Upper lobe of right lung (tissue), 1 donor: ENCODE measurements around the gene EHD1. TPM values are rescaled to one million over a fixed set of nuclear protein-coding genes. Genes with fewer than 3 reads are reported as not detected.

Experiments
- ATAC-seq: fragments of 200-7000 bp; cut with Tn5 transposase; one replicate; pipeline ENCODE4 v1.9.1; 2020; ENCODE audit warnings: mild to moderate bottlenecking, moderate library complexity
- DNase-seq: peaks from one replicate; pipeline ENCODE4 v3.0.0-alpha.2; 2020
- H3K27ac ChIP-seq: fragments of 200-600 bp; one replicate; pipeline ENCODE4 v1.8.0; 2022
- H3K27me3 ChIP-seq: fragments of 200-600 bp; one replicate; pipeline ENCODE4 v1.8.0; 2022; ENCODE audit warnings: mild to moderate bottlenecking
- H3K36me3 ChIP-seq: fragments of 200-600 bp; one replicate; pipeline ENCODE4 v1.8.0; 2022
- H3K4me1 ChIP-seq: fragments of 200-600 bp; one replicate; pipeline ENCODE4 v1.8.0; 2022
- H3K4me3 ChIP-seq: fragments of 200-600 bp; one replicate; pipeline ENCODE4 v1.8.0; 2022; ENCODE audit warnings: mild to moderate bottlenecking
- H3K9me3 ChIP-seq: fragments of 200-600 bp; one replicate; pipeline ENCODE4 v1.8.0; 2022
- CTCF ChIP-seq: fragments of 200-600 bp; IDR thresholded peaks from one replicate; pipeline ENCODE4 v1.8.0; 2022; ENCODE audit warnings: antibody characterized with exemption
- intact Hi-C: fragments of 100-400 bp; cut with DNase I; formaldehyde crosslinking; loops from one replicate; pipeline ENCODE4 v1.11.0; 2022
- total RNA-seq: library from RNA; stranded (reverse); fragmentation: NEBNext Ultra II Directional; extraction: Animal tissue kit (Norgen Biotek cat#: 25700); gene quantifications from one replicate; pipeline ENCODE4 v1.2.1, GENCODE V29; 2021
- donor health status: DM: no; HTN: yes; CAD: no; lungs with severe emphysema.

EHD1 gene
- total RNA-seq, 1 donor from 2014 or later: 94.6 TPM

- ATAC-seq: no peak
- no peak for DNase-seq
- H3K4me1 ChIP-seq: peaks cover 85% of the 10 kb centered on the region
- H3K27ac ChIP-seq: peak overlapping the region; percentile 87
- intact Hi-C loops: no loop called here
- H3K4me3 ChIP-seq: no peak overlapping the region
- no peaks in the 10 kb centered on the region for H3K27me3 ChIP-seq
- H3K36me3 ChIP-seq: peaks cover 28% of the 10 kb centered on the region
- no peak for TF ChIP-seq CTCF
- no peaks in the 10 kb centered on the region for H3K9me3 ChIP-seq
Observed at GRCh38 chr11:64852804-64853509, 25.5 kb downstream of the EHD1 start.

GRCh38 chr11:64851831-64852351 is 26.5 kb downstream of the EHD1 start:
- intact Hi-C loops: no loop called here
- no peak for DNase-seq
- no peaks in the 10 kb centered on the region for H3K27me3 ChIP-seq
- TF ChIP-seq CTCF: no peak
- no peak overlapping the region for H3K4me3 ChIP-seq
- peaks cover 19% of the 10 kb centered on the region for H3K36me3 ChIP-seq
- H3K4me1 ChIP-seq: peaks cover 80% of the 10 kb centered on the region
- ATAC-seq: no peak
- H3K9me3 ChIP-seq: no peaks in the 10 kb centered on the region
- H3K27ac ChIP-seq: peak overlapping the region; percentile 87

GRCh38 chr11:64850979-64851567 is 27.3 kb downstream of the EHD1 start:
- Histone ChIP-seq H3K27me3 (no peaks in the 10 kb centered on the region), H3K4me3 (no peak overlapping the region), H3K9me3 (no peaks in the 10 kb centered on the region), H3K36me3 (peaks cover 16% of the 10 kb centered on the region), H3K27ac (peak overlapping the region; percentile 44), H3K4me1 (peaks cover 72% of the 10 kb centered on the region)
- ATAC-seq (no peak), DNase-seq (no peak)
- intact Hi-C loops: no loop called here
- TF ChIP-seq CTCF: no peak

GRCh38 chr11:64849598-64850356 is 28.6 kb downstream of the EHD1 start:
- peaks cover 59% of the 10 kb centered on the region for H3K4me1 ChIP-seq

More at GRCh38 chr11:64849598-64850356, 28.6 kb downstream of the EHD1 start:
- no peak for ATAC-seq
- DNase-seq: no peak
- intact Hi-C loops: loop anchor here (5.0 kb wide), 1 partner anchor 43 kb away; no protein-coding TSS in a partner anchor
- Histone ChIP-seq H3K36me3 (peaks cover 16% of the 10 kb centered on the region), H3K9me3 (no peaks in the 10 kb centered on the region), H3K27ac (peak overlapping the region; percentile 44), H3K4me3 (no peak overlapping the region), H3K27me3 (no peaks in the 10 kb centered on the region)
- no peak for TF ChIP-seq CTCF
